GM12874 (cell line): ENCODE results near the gene PRSS21.

Source experiments
- CTCF ChIP-seq: IDR thresholded peaks from 2 replicates; pipeline ENCODE4 v1.5.1; 2011; ENCODE audit warnings: low read depth, mild to moderate bottlenecking, control low read depth, low read length, moderate library complexity; ENCODE audit not compliant: insufficient read depth

PRSS21 gene

DNA sequence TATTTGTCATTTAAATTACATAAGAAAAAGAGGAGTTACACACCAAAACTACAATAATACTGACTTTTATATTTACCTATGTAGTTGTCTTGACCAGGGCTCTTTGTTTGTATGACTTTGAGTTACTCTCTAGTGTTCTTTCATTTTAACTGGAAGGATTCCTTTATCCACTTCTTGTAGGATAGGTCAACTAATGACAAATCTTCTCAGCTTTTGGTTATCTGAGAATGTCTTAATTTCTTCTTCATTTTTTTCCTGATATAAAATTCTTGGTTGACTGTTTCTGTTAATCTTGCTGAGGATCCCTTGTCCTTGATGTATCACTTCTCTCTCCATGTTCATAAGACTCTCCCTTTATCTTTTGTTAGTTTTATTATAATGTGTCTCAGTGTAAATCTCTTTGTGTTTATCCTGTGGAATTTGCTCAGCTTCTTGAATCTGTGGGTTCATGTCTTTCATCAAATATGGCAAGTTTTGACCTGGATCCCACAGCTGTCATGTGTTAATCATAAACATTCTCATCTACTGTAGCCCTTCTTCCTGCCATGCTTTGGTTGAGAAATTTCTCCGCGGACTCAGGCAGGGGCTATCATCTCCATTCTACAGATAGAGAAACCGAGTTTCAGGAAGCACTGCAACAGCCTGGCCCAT, 13.4 kb upstream of the PRSS21 start:
- no peak for TF ChIP-seq CTCF

- TF ChIP-seq CTCF, result no peak
Measured at GRCh38 chr16:2804728-2805127, 12.3 kb upstream of the PRSS21 start.

GRCh38 chr16:2806286-2806685, 10.8 kb upstream of the PRSS21 start:
- TF ChIP-seq CTCF, result no peak

DNA sequence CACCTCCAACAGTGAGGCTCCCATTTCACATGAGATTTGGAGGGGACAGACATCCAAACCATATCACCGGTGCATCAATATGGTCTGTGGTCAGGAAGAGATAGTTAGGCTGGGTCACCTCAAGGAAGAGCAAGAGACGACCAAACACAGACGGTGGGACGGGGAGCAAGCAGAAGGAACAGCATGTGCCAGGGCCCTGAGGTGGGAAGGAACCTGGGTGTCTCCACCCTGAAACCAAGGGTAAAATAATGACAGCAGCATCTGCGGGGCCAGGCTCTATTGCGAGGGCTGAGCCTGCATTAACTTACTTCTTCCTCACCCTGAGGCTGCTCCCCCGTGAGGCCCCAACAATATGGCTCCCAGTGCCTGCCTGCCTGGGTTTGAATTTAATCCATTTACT, 8.9 kb upstream of the PRSS21 start:
- TF ChIP-seq CTCF, result no peak

- TF ChIP-seq CTCF, result no peak
Measured at GRCh38 chr16:2809149-2809760, 7.8 kb upstream of the PRSS21 start.

DNA sequence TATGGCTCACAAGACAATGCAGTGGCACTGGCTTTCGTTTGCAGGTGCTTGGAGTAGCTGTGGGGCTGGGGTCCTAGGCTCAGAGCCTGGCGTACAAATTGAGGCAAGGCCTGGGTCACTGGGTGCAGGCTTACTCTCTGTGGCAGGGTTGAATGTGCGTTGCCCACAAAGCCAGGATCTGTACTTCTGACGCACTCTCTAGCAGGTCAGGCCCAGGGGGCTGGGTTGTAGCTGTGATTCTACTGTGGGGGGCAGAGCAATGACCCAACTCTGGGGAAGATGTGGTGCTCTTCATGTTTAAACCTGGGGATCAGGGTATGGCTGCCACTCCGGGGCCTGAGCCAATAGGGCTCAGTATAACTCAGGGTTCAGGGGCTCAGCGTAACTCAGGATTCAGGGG, 6.4 kb upstream of the PRSS21 start:
- TF ChIP-seq CTCF, result no peak

- TF ChIP-seq CTCF, result no peak
Measured at GRCh38 chr16:2811703-2812471, 5.2 kb upstream of the PRSS21 start.
